GM21825 (cell line): Measurements from ENCODE around the gene DNAJC5.
A peak's percentile ranks its signal among the peaks of the same experiment; 100 is the strongest.

Experiments used
- ATAC-seq: cut with Tn5 transposase; IDR thresholded peaks from one replicate; pipeline ENCODE4 v1.9.1; 2021; ENCODE audit warnings: mild to moderate bottlenecking, moderate library complexity; ENCODE audit not compliant: unreplicated experiment

DNAJC5 gene

DNA sequence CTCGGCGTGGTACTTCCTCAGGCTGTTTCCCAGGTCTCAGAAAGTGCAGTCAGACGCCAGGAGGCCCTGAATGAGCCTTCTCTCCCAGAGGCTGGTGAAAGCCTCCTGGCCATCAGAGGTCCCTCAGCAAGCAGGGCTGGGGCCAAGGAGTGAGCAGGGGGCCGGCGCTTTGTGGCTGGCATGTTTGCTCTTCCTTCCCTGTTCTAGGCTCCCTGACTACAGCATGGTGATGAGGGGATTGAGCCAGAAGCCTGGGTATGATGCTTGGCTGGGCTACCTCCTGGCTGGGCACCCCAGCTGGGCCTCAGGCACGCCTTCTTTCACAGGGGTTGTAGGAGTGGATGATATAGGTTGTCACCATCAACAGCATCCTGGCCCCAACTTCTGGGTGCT, 11.7 kb upstream of the DNAJC5 start:
- ATAC-seq, result no peak

GRCh38 chr20:63884506-63885263, 10.2 kb upstream of the DNAJC5 start:
- ATAC-seq, result no peak

- no peak for ATAC-seq
These were observed 9.5 kb upstream of the DNAJC5 start for GRCh38 chr20:63885264-63886053.

DNA sequence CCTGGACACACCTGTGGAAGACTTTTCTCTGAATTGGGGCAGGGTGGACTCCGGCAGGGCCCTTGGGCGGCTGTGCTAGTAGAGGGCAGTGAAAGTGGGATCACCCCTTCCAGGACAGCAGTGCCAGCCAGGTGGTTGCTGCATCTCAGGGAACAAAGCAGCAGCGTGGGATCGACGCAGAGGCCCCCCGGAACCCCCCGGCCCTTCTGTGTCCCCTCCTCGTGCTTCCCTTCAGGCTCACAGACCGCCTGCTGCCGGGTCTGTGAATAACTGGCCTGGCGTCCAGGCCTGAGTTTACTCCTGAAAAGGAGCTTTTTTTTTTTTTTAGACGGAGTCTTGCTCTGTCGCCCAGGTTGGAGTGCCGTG, 8.9 kb upstream of the DNAJC5 start:
- ATAC-seq, result no peak

- no peak for ATAC-seq
These were observed 8.0 kb upstream of the DNAJC5 start for GRCh38 chr20:63886921-63887320.

GRCh38 chr20:63889241-63890200, 5.4 kb upstream of the DNAJC5 start:
- ATAC-seq, result no peak

DNA sequence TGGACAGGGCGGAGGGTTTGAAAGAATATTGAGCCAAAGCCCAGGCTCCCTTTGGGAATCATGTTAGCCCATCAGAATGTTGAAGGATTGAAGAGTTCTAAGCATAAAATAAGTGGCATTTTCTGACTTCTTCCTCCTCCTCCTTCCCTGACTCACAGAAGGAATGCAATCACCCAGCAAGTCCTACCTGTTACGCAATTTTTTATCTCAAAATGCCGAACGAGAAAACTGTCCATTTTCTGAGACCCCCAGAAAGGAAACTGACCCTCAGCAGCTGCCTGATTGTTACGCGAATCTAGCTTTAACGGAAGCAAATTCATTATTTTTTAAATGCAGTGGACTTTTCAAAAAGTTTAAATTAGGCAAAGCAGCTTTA, 4.7 kb upstream of the DNAJC5 start:
- no peak for ATAC-seq

GRCh38 chr20:63890616-63891015, 4.3 kb upstream of the DNAJC5 start:
- no peak for ATAC-seq

DNA sequence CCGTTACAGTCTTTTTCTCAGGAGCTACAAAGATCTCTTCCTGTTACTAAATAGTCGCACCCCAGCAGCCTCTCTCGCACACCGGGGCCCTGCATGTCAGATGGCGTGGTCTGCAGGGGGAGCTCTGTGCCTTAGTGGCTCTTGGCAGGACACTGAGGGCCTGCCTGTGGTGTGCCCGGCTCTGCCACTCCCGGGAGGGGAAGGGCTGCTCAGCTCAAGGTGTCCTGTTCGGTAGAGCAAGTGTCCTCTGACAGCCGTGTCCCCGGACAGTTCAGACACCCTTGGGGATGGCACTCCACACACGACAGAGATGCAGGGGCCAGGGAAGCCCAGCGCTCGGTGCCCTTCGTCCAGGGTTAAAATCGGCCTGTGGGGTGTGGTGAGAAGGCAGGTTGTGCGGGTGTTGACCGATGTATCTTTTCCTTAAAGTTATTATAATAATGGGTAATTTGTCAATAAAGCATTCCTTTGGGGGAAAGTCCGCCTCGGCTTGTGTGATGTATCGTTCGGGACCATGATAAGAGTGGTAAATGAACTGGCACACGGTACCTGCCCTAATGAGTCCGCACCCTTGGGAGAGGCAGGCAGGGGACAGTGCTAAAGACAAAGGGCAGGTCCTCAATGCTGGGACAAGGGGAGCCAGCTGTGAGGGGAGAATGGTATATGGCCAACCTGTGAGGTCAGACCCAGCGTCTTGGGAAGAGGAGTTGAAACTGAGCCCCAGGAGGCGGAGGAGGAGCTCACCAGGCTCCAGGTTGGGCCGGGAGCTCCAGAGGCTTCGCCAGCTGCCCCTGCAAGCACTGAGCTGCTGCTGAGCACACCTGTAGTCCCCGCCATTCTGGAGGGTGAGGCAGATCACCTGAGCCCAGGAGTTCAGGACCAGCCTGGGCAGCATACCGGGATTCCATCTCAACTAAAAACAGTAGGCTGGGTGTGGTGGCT, 3.6 kb upstream of the DNAJC5 start:
- no peak for ATAC-seq

DNA sequence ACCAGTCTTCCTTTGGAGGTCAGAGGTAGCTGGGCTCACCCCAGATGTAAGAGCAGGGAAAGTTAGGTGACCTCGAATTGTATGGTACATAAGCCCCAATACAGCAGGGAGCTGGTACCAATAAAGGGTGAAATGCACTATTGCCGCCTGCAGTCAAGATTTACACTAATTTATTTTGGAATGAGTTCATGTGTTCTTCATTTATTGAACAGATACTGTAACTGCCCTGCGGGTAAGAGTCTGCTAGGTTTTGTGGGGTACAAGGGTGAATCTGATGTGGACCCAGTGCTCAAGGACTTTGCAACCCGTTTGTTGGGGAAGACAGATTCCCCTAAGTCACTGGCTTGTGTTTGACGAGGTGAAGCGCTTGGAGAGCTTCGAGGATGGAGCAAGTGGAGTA, 2.5 kb upstream of the DNAJC5 start:
- no peak for ATAC-seq

DNA sequence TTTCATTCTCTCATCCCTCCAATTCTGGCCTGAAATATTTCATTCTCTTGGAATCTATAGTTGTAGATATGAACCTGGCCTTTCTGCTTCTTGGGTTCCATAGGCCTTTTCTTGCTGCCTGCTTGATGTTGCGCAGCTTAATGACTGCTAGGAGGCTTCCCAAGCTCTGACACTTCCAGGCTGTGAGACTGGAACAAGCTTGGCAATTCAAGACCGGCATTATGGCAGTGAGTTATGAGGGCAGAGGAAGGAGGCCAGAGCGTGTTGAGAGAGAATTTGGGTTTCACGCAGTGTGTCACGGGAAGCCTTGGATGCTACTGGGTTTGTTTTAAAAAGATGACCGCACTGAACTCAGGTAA, 948 bp upstream of the DNAJC5 start:
- no peak for ATAC-seq

GRCh38 chr20:63895202-63895951, 451 bp downstream of the DNAJC5 start:
- peak; percentile 15 for ATAC-seq

DNA sequence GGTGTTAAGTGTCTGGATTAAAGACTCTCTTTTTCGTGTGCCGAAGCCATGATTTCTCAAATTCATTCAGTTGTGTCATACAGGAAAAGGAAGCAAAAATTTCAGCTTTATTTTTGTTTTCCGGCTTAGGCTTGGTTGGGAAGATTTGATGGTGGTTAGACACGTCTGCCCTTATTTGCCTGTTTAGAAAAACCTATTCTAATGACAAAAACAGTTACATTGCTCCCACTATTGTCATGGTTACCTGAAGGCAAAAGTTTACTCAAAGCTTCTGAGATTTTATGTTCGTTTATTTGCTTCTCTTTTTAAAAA, 982 bp downstream of the DNAJC5 start:
- ATAC-seq, result no peak

GRCh38 chr20:63896264-63897105, 1.6 kb downstream of the DNAJC5 start:
- ATAC-seq, result no peak

DNA sequence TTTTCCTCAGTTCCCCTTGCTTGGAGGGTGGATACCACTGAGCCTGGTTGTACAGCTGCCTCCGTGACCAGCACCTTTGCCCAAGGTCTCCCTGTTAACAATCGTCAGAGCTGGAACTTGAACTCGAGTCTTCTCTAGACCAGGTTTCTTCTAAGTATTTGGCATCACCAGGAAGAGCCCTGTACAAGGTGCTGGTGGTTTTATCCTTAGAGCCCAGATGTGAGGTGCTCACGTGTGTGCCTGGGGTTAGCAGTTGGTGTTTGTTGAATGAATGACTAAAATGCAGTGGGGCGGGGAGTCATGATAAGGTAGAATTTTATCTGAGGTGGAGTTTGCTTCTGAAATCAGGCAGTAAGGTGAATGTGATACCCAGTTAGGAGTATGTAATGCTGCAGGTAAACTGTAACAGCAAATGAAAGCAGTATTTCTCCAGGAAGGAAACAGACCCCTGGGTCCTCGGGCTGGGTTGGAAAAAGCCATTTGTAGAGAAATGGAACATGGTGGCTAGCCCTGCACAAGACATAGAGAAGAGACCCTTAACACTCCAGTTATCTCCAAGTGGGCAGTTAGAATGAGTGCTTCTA, 3.1 kb downstream of the DNAJC5 start:
- ATAC-seq, result no peak

GRCh38 chr20:63898882-63899558, 4.1 kb downstream of the DNAJC5 start:
- ATAC-seq, result no peak

GRCh38 chr20:63900413-63900812, 5.5 kb downstream of the DNAJC5 start:
- ATAC-seq, result no peak
